Type B pancreatic cell (in vitro differentiated cells): ENCODE results near the gene NTHL1. TPM values are rescaled to one million over a fixed set of nuclear protein-coding genes. Genes with fewer than 3 reads are reported as not detected.
A peak's percentile ranks its signal among the peaks of the same experiment; 100 is the strongest.

Experiments used
- DNase-seq: peaks from one replicate; pipeline ENCODE4 v3.0.0; 2021; ENCODE audit warnings: mixed read lengths; ENCODE audit not compliant: unreplicated experiment; ENCODE audit errors: extremely low spot score
- H3K27ac Mint-ChIP-seq: 2 replicates; pipeline ENCODE4 v1.8.0; 2021; ENCODE audit warnings: mild to moderate bottlenecking, mixed read lengths
- H3K27me3 Mint-ChIP-seq: 2 replicates; pipeline ENCODE4 v1.8.0; 2021; ENCODE audit warnings: mixed read lengths
- H3K36me3 Mint-ChIP-seq: 2 replicates; pipeline ENCODE4 v1.8.0; 2021; ENCODE audit warnings: mixed read lengths
- H3K4me1 Mint-ChIP-seq: one replicate; pipeline ENCODE4 v1.8.0; 2021; ENCODE audit warnings: mixed read lengths; ENCODE audit not compliant: unreplicated experiment
- H3K4me3 Mint-ChIP-seq: 2 replicates; pipeline ENCODE4 v1.8.0; 2021; ENCODE audit warnings: mild to moderate bottlenecking, mixed read lengths
- H3K9me3 Mint-ChIP-seq: 2 replicates; pipeline ENCODE4 v1.8.0; 2021; ENCODE audit warnings: mixed read lengths
- total RNA-seq: library from RNA; stranded (reverse); gene quantifications from 2 replicates; pipeline ENCODE4 v1.2.1, GENCODE V29; 2021; ENCODE audit warnings: low replicate concordance
- TF ChIP-seq, protein P1 (sequence below): fragments of 200-600 bp; sonication (generic); conservative IDR thresholded peaks from 2 replicates; pipeline ENCODE4 v1.5.0; 2021; ENCODE audit warnings: antibody characterized with exemption, mild to moderate bottlenecking

NTHL1 gene
- total RNA-seq, 1 donor from 2014 or later, result 37.6 TPM

DNA sequence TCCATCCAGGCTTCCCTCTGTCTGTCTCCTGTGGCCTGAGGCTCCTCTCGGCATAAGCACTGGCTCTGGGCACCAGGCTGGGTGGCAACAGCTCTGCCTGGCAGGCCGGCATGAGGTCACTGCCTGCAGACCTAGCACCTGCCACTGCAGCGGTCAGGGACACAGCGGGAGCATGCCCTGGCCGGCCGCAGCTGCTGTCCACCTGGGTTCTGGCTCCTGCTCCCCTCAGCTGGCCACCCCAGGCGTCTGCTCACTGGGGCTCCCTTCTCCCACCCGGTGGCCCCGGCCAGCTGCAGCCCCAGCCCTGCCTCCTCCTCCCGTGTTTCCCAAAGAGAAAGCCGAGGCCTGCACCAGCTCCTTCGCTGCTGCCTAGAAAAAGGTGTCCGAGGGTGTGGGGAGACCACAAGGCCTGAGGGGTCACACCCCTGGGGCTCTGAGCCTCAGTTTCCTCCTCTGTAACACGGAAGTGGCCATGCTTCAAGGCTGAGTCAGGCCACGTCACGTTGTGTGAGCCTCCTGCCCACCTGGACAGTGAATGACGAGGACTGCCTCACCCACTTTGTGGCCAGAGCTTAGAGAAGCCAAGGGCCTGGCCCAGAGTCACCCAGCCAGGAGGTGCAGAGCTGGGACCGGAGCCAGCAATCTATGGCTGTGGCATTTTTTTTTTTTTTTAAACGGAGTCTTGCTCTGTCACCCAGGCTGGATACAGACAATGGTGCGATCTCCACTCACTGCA lies 6.7 kb downstream of the NTHL1 start:
- Mint-ChIP-seq H3K4me3 (no peak overlapping the region), H3K4me1 (peaks cover 15% of the 10 kb centered on the region), H3K27me3 (no peaks in the 10 kb centered on the region), H3K36me3 (no peaks in the 10 kb centered on the region), H3K9me3 (no peaks in the 10 kb centered on the region), H3K27ac (peak overlapping the region; percentile 16)
- no peak for DNase-seq
- TF ChIP-seq, protein P1, sequence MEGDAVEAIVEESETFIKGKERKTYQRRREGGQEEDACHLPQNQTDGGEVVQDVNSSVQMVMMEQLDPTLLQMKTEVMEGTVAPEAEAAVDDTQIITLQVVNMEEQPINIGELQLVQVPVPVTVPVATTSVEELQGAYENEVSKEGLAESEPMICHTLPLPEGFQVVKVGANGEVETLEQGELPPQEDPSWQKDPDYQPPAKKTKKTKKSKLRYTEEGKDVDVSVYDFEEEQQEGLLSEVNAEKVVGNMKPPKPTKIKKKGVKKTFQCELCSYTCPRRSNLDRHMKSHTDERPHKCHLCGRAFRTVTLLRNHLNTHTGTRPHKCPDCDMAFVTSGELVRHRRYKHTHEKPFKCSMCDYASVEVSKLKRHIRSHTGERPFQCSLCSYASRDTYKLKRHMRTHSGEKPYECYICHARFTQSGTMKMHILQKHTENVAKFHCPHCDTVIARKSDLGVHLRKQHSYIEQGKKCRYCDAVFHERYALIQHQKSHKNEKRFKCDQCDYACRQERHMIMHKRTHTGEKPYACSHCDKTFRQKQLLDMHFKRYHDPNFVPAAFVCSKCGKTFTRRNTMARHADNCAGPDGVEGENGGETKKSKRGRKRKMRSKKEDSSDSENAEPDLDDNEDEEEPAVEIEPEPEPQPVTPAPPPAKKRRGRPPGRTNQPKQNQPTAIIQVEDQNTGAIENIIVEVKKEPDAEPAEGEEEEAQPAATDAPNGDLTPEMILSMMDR, result no peak

DNA sequence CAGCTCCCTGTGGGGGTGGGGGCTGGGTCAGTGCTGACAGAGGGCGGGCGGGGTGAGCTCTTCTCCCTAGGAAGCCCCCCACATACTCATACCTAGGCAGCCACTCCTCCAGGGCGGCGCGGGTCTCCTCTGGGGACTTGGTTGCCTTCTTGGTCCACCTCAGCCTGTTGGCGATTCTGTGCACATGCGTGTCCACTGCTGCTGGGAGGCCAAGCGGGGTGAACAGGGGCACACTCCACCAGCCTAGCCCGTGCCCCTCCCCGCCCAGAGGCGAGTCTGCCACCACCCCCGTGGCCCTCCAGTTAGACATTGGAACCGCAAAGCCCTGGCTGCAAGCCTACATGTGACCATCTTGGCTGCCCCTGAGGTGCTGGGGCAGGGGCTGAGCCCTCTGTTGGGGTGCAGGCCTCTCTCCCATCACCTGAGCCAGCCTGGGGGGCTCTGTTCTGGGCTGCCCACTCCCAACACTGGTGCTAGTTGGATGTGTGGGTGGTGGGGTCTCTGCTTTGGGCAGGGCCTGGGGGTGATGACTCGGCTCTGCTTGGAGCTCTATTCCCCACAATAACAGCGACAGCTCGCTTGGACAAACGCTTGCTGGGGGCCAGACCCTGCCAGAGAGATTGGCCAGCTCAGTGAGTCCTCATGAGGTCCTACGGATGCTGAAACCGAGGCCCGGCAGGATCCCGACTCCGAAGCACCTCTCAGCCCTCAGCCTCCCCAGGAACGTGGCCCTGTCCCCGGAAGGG lies 7.4 kb downstream of the NTHL1 start:
- no peak overlapping the region for H3K4me3 Mint-ChIP-seq
- no peaks in the 10 kb centered on the region for H3K36me3 Mint-ChIP-seq
- H3K27me3 Mint-ChIP-seq, result no peaks in the 10 kb centered on the region
- H3K4me1 Mint-ChIP-seq, result peaks cover 15% of the 10 kb centered on the region
- TF ChIP-seq, protein P1, result no peak
- DNase-seq, result no peak
- H3K27ac Mint-ChIP-seq, result no peak overlapping the region
- H3K9me3 Mint-ChIP-seq, result no peaks in the 10 kb centered on the region

DNA sequence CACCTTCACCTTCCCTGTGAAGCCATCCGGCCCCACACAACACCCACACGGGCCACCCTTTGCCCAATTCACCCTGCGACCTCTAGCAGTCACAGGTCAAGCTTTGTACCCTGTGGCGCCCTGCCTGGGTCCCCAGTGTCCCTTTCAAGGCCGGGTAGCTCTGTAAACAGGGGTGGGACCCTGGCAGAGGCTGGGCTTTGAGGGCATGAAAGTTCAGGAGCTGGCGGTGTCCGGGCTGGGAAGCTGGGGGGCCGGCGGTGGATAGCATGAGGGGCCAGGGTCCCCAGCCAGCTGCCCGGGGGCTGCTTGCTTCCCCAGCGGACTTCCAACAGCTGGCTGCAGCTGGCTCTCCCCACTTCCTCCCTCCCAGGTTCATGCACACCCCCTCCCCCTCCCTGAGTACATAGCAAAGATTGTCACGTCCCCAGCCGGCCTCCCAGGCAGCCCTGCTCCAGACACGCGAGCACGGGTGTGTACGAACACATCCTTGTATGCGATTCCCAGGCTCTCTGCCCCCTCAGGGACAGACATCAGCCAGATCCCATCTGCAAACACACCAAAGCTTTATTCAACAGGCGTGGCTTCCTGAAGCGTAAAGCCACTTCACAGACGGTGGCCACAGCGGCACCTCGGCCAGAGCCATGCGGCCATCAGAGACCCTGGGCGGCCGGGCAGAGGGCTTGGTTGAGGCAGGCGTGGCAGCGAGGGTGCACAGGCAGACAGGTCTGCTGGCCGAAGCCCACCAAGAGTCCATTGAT lies 8.2 kb downstream of the NTHL1 start:
- no peaks in the 10 kb centered on the region for H3K27me3 Mint-ChIP-seq
- peak overlapping the region; percentile 76 for H3K4me3 Mint-ChIP-seq
- no peak for DNase-seq
- H3K36me3 Mint-ChIP-seq, result no peaks in the 10 kb centered on the region
- H3K9me3 Mint-ChIP-seq, result no peaks in the 10 kb centered on the region
- H3K4me1 Mint-ChIP-seq, result peaks cover 15% of the 10 kb centered on the region
- TF ChIP-seq, protein P1, result no peak
- peak overlapping the region; percentile 62 for H3K27ac Mint-ChIP-seq

DNA sequence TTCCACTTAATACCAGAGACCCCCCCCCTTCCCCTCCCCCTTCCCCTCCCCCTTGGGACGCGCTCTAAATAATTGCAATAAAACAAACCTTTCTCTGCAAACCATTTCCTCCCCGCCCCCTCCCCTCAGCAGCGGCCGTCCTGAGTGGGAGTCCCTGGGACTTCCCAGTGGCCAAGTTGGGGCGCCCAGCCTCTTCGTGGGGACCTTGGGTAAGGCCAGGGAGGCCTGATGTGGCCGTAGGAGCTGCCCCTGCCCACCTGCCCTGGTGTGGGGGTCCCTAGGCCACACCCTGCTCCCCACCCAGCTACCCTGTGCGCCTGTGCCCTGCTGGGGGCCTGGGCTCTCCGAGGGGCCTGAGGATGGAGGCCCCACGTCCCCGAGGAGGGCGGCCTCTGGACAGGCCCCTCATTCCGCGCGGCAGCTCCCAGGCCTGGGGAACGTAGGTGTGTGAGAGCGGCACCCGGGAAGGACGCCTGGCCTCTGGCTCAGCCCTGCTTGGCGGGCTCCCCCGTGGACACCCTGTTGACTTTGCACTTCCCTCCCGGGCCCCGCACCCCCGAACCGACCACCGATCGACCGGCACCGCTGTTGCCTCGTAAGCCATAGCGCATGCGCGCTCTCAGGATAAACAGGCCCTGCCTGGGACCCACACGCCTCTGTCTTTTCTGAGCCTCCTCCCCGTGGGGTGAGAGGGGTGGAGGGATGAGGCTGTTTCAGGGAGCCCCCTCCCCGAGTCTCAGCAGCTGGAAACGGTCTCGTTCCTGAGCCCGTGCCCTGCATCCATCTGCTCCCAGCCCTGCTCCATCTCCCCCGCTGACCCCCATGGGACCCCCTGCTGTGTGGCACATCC lies 9.0 kb downstream of the NTHL1 start:
- Mint-ChIP-seq H3K36me3 (no peaks in the 10 kb centered on the region), H3K4me3 (peak overlapping the region; percentile 62), H3K27ac (peak overlapping the region; percentile 77), H3K4me1 (peaks cover 15% of the 10 kb centered on the region), H3K9me3 (no peaks in the 10 kb centered on the region), H3K27me3 (no peaks in the 10 kb centered on the region)
- DNase-seq, result no peak
- TF ChIP-seq, protein P1, result no peak
